Epithelial cell of proximal tubule (primary cell): ENCODE data around the gene NHP2. TPM values are rescaled to one million over a fixed set of nuclear protein-coding genes. Genes with fewer than 3 reads are reported as not detected.

ENCODE experiments used
- DNase-seq: peaks from one replicate; pipeline ENCODE4 v3.0.0-alpha.2; 2011; ENCODE audit warnings: low read depth
- H3K4me3 ChIP-seq: 2 replicates; pipeline ENCODE4 v1.5.1; 2011; ENCODE audit warnings: low read depth, mild to moderate bottlenecking, low read length
- CTCF ChIP-seq: conservative IDR thresholded peaks from 2 replicates; pipeline ENCODE4 v1.5.1; 2012; ENCODE audit warnings: low read depth, mild to moderate bottlenecking, low read length
- total RNA-seq: library from RNA; depleted of rRNA; stranded (reverse); fragments of >200 nt; gene quantifications from 2 replicates; pipeline ENCODE4 v1.2.3, GENCODE V29; 2015

Gene NHP2
- total RNA-seq, 1 donor from 2014 or later = 392 TPM

- H3K4me3 ChIP-seq = no peak overlapping the region
- no peak for TF ChIP-seq CTCF
- DNase-seq = no peak
These were observed 35.7 kb upstream of the NHP2 start for GRCh38 chr5:178189433-178189832.

- DNase-seq = no peak
- H3K4me3 ChIP-seq = no peak within 1 kb of the TSS
- TF ChIP-seq CTCF = no peak
These were observed 33.3 kb upstream of the NHP2 start, which contains the start of gene GMCL2 for GRCh38 chr5:178187014-178187413. GMCL2 (minus strand) TSS chr5:178187371; CDS start chr5:178187299, 72 bp downstream.

GRCh38 chr5:178186427-178186826 lies 32.7 kb upstream of the NHP2 start:
- H3K4me3 ChIP-seq = no peak overlapping the region
- TF ChIP-seq CTCF = no peak
- DNase-seq = no peak

- TF ChIP-seq CTCF = no peak
- DNase-seq = no peak
- H3K4me3 ChIP-seq = no peak overlapping the region
These were observed 28.6 kb upstream of the NHP2 start for GRCh38 chr5:178182158-178182876.

- no peak for DNase-seq
- no peak overlapping the region for H3K4me3 ChIP-seq
- TF ChIP-seq CTCF = no peak
These were observed 26.6 kb upstream of the NHP2 start for GRCh38 chr5:178180141-178180863.

GRCh38 chr5:178177569-178177968 lies 23.9 kb upstream of the NHP2 start:
- TF ChIP-seq CTCF = no peak
- DNase-seq = no peak
- no peak overlapping the region for H3K4me3 ChIP-seq
